Measurements from ENCODE around the gene NDUFS6.

The NDUFS6 gene

GRCh38 chr5:1765880-1766235 lies 35.3 kb upstream of the NDUFS6 start:
- DNase-seq, result no peak

DNA sequence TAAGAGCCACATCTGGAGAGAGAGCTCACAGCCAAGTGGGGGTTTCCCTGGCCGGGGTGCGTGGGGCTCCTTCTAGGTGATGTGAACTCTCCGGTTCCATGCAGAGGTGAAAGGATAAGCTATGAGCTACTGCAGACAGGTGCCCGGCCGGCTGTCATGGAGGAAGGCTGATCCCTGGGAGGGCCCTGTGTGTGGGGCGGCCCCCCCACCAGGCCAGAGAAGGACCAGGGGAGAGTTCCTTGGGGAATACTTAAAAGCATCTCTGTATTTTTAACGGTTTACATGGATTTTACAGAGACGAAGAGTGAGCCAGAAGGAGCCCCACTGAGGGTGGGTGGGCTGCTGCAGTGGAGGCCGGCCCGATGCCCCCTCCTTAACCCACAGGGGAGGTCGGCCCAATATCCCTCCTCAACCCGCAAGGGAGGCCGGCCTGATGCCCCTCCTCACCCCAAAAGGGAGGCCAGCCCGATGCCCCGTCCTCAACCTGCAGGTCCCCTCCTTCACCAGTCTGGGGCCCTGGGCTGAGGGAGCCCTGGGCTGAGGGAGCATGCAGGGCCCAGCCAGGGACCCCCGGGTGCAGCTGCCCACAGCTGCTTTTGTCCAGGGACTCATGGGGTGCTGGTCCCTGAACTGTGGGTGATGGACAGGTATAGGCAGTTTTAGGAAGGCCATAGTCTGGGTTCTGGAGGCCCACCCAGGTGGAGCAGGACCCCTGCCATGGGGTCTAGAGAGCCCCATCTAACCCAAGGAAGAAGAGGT lies 33.5 kb upstream of the NDUFS6 start:
- DNase-seq, result no peak

DNA sequence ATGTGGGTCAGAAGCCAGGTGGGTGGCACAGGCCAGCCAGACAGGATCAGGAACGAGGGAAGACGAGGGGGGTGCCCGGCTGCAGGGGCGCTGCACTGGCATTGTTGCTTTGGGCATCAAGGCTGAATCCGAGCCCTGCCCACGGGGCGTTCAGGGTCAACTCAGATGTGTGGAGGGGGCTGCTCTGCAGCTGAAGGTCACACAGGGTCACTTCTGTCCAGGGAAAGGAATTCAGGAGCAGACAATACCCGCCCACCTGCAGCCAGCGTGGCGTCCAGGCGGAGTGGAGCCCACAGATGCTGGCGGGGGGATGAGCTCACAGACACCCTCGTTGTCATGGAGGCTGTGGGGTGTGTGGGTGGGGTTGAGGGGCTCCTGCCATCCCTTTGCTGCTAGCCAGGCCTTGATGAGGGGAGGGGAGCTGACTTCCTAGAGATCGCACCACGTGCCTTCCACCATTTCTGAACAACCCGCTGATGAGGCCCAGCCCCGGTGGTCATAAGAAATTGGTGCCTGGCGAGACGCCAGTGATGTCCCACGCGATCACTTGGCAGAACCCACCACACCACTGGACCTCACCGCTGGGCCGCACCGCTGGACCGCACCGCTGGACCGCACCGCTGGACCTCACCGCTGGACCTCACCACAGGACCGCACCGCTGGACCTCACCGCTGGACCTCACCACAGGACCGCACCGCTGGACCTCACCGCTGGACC lies 32.8 kb upstream of the NDUFS6 start:
- no peak for DNase-seq

- no peak for DNase-seq
These were observed 32.1 kb upstream of the NDUFS6 start for GRCh38 chr5:1769017-1769640.

- no peak for DNase-seq
These were observed 31.3 kb upstream of the NDUFS6 start for GRCh38 chr5:1769752-1770442.

DNA sequence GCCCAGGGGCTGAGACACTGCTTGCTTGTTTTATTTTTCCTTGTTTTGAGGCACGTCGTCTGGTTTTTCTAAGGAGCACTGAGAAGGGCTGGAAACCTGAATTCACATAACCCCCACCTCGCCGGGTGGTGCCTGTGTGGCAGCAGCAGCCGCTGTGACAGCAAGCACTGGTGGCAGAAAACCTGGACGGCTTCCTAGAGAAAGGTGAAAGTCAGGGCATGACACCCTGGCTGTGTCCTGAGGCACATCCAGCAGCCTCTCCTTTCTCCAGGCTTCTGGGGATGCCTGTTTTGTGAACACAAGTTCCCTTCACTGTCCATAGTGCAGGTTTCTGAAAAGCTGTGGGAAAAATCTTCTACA lies 30.8 kb upstream of the NDUFS6 start:
- no peak for DNase-seq

DNA sequence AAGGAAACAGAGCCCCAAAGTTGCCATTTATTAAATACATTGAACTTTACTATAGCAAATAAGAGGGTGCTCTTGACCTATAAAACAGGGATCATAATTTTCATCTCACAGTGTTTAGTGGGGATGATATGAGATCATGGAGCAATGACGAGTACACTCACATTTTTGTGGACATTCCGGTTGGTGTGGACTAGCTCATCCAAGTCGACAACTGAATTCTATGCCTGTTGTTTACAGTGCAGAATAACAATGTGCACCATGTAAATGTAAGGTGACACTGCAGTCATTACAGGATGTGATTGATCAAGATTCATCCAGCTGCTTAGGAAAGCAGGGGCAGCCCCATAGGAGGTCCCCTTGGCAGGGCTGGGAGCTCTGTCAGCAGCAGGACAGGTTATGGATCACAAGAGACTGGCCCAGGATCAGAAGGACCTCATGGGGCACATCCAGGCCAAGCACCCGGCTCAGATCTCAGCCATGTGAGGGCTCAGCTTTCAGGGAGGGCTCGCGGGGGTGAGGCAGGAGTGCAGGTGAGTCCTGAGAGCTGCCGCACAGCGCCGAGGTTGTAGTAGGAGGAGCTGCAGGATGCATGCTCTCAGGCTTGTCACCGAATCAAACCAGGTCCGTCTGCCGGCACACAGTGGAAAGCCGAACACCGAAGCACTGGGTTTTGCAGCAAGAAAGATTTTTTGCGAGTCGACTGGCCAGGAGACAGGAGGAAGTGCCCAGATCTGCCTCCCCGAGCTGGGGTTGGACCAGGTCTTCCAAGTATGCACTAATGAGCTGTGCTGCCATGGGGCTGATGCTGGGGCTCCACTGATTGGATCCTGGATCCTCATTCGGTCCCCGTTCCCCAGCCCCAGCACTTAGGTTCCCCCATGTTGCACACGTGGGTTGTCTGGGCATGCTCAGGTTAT lies 29.8 kb upstream of the NDUFS6 start:
- peak; percentile 20 for DNase-seq

DNA sequence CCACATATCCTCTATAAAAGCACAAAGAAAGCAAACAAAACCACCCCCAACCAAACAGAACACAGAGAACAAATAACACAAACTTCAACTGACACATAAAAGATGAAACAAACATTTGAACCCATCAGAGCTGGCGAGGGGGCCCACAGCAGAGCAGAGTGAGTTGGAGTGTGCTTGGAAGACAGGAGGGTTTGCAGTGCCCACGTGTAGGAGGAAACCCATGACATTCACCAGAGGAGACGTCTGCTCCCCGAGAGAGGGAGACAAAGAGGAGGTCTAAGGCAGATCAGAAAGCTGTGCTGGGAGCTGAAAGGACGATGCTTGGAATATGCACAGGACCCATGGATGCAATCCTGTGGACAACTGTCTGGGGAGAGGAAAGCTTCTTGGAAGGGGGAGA lies 28.6 kb upstream of the NDUFS6 start:
- DNase-seq, result no peak

DNA sequence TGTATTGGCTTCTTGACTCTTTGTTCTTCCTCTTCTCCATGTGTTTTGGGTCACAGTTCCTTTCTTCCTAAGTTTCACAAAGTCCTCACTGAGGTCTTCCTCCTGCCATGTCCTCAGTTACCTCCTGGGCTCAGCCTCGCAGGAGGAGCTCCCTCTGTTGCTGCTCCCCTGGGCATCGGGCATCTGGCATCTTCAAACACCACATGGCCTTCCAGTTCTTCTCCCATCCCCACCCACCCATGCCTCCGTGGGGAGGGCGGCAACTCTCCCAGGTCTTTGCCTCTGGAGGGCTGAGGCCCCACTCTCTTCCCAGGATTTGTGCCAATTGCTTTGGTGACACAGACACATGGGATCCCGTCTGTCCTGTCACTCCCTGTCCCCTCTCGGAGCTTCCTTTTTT lies 24.4 kb upstream of the NDUFS6 start:
- DNase-seq, result no peak

DNA sequence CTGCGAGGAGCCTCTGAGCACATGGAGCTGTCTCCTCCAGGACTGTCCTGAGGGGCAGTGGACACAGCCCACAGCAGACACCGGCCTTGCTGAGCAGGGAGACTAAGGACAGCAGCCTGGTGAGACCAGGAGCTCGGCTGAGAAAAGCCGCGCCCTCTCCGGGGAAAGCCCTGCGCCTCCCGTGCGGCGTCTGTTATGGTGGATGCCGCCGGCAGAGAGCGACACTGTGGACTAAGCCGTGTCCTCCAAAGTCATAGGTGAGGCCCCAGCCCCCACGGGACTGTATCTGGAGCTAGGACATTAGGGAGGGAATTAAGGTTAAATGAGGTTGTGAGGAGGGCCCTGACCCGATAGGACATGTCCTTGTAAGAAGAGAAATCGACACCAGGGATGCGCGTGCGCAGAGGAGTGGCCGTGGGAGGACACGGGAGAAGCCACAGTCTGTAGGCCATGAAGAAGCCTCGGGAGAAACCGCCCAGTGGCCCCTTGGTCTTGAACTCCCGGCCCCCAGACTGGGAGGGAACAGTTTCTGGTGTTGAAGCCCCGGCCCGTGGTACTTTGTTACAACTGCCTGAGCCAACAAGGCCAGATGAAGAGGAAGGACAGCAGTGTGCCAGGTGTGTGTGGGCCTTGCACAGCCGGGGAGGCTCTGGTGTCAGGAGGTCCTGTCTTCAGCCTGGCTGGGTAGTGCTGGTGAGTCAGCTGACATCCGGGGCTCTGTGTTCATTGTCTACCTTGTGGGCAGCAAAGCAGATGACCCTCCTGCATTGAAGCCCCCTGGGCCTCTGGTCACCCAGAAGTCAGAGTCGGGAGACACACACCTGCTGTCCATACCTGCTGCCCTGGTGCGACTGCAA lies 23.7 kb upstream of the NDUFS6 start:
- no peak for DNase-seq

GRCh38 chr5:1778138-1779020 lies 22.8 kb upstream of the NDUFS6 start:
- no peak for DNase-seq

GRCh38 chr5:1779021-1779680 lies 22.1 kb upstream of the NDUFS6 start:
- DNase-seq, result no peak

GRCh38 chr5:1779782-1780613 lies 21.2 kb upstream of the NDUFS6 start:
- no peak for DNase-seq

- DNase-seq, result no peak
These were observed 20.6 kb upstream of the NDUFS6 start for GRCh38 chr5:1780614-1780930.

DNA sequence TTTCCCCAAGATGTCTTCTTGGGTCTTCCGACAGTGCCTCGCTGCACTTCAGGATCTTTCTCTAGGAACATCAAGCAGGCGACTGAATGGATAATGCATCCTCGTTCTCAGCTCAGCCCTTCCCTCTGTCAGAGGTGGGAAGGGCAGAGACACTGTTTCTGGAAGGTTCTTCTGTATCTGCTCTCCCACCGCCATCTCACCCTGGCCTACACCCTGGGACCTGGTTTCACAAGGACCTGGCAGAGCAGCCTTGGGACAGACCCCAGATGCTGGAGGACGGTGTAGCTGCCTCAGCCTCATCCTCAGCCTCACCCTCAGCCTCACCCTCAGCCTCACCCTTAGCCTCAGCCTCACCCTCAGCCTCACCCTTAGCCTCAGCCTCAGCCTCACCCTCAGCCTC lies 20.1 kb upstream of the NDUFS6 start:
- DNase-seq, result no peak

DNA sequence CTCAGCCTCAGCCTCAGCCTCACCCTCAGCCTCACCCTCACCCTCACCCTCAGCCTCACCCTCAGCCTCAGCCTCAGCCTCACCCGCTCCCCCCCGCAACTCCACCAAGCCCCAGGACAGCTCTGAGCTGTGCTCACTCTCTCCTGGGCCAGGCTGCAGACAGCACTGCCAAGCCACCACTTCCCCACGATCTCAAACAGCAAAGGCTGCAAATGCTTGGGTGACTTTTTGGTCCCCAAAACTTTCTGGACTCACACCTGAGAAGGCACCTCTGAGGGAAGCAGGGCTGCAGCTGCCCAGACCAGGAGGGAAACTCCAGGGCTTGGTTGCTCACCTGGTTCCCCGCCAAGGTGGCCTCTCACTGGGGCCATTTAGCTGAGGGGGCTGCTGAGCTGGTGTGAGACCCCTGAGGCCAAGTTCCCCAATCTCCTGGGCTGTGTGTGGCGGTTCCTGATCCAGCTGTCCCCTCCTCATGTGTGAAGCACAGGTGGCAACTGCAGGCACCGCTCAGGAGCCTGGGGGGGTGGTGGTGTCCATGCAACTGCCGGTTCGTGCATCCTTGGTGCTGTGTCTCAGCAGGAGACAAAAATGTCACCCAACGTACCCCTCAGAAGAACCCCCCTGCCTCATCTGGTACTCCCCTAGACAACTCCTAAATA lies 19.4 kb upstream of the NDUFS6 start:
- no peak for DNase-seq

GRCh38 chr5:1782385-1783215 lies 18.6 kb upstream of the NDUFS6 start:
- DNase-seq, result no peak

GRCh38 chr5:1783216-1783554 lies 18.0 kb upstream of the NDUFS6 start:
- no peak for DNase-seq

All from NCI-H345 (cell line).